NCI-H524 (cell line): ENCODE results near the gene FER.

Experiments
- DNase-seq, 2 experiments: peaks; one replicate each; lab custom pipeline; 2025; lab: John Stamatoyannopoulos, UW

Gene FER

GRCh38 chr5:109177782-109178181, 430.1 kb downstream of the FER start:
- DNase-seq, result no peak

- no peak for DNase-seq
Measured at GRCh38 chr5:109180668-109181067, 433.0 kb downstream of the FER start.

- no peak for DNase-seq
Measured at GRCh38 chr5:109186759-109187158, 439.1 kb downstream of the FER start.

GRCh38 chr5:109191153-109191558, 443.5 kb downstream of the FER start:
- DNase-seq, result no peak

- DNase-seq, result no peak
Measured at GRCh38 chr5:109192027-109192426, 444.3 kb downstream of the FER start.

- no peak for DNase-seq
Measured at GRCh38 chr5:109192555-109193281, 445.0 kb downstream of the FER start.

- DNase-seq, result no peak
Measured at GRCh38 chr5:109195667-109196066, 448.0 kb downstream of the FER start.

GRCh38 chr5:109196087-109196822, 448.6 kb downstream of the FER start:
- DNase-seq, result no peak

GRCh38 chr5:109196823-109197160, 449.1 kb downstream of the FER start:
- DNase-seq, result no peak

GRCh38 chr5:109199289-109199688, 451.6 kb downstream of the FER start:
- no peak for DNase-seq

- DNase-seq, result no peak
Measured at GRCh38 chr5:109199799-109200620, 452.3 kb downstream of the FER start.

GRCh38 chr5:109215040-109215439, 467.3 kb downstream of the FER start:
- no peak for DNase-seq

- no peak for DNase-seq
Measured at GRCh38 chr5:109218818-109219217, 471.1 kb downstream of the FER start.

- no peak for DNase-seq
Measured at GRCh38 chr5:109223531-109223930, 475.8 kb downstream of the FER start.

- DNase-seq, result no peak
Measured at GRCh38 chr5:109224276-109224882, 476.7 kb downstream of the FER start.

- DNase-seq, result no peak
Measured at GRCh38 chr5:109225716-109226625, 478.3 kb downstream of the FER start.

GRCh38 chr5:109230369-109230768, 482.7 kb downstream of the FER start:
- peak in 1 of 2 experiments; percentile 48 for DNase-seq

GRCh38 chr5:109231331-109231730, 483.6 kb downstream of the FER start:
- no peak for DNase-seq

GRCh38 chr5:109234381-109234780, 486.7 kb downstream of the FER start:
- DNase-seq, result no peak

- no peak for DNase-seq
Measured at GRCh38 chr5:109239456-109239855, 491.8 kb downstream of the FER start.

- no peak for DNase-seq
Measured at GRCh38 chr5:109242518-109242917, 494.8 kb downstream of the FER start.
